GM12878 (cell line): ENCODE results near the gene SFXN5. TPM values are rescaled to one million over a fixed set of nuclear protein-coding genes. Genes with fewer than 3 reads are reported as not detected.

Source experiments
- CEBPB ChIP-seq, 2 experiments: fragments of 150-350 bp in 1 of 2; IDR thresholded peaks; 2 replicates each; pipeline ENCODE4 v1.6.1; 2012 to 2014; ENCODE audit warnings: low read depth in 2 of 2, low read length in 2 of 2, borderline replicate concordance in 1 of 2, inconsistent platforms in 1 of 2
- GATAD2B ChIP-seq: fragments of 450-650 bp; conservative IDR thresholded peaks from 2 replicates; pipeline ENCODE4 v1.6.1; 2017; ENCODE audit warnings: low read depth, mild to moderate bottlenecking, moderate library complexity
- KAT2A ChIP-seq: conservative IDR thresholded peaks from 2 replicates; pipeline ENCODE4 v1.6.1; 2011; ENCODE audit warnings: low read depth, low read length; ENCODE audit not compliant: control insufficient read depth
- NFYB ChIP-seq: IDR thresholded peaks from 2 replicates; pipeline ENCODE4 v1.6.1; 2011; ENCODE audit warnings: low read depth, mild to moderate bottlenecking, low read length, improper control_type of control experiment, moderate library complexity; ENCODE audit not compliant: insufficient read depth
- POLR2AphosphoS2 ChIP-seq: IDR thresholded peaks from 2 replicates; pipeline ENCODE4 v1.6.1; 2011; ENCODE audit warnings: low read depth, mild to moderate bottlenecking, low read length, improper control_type of control experiment, moderate library complexity
- PRDM15 ChIP-seq: fragments of 450-650 bp; formaldehyde crosslinking; IDR thresholded peaks from 2 replicates; pipeline ENCODE4 v1.4.0; 2020; ENCODE audit warnings: mild to moderate bottlenecking, moderate library complexity
- RELB ChIP-seq: fragments of 450-650 bp; IDR thresholded peaks from 2 replicates; pipeline ENCODE4 v1.6.1; 2017; ENCODE audit warnings: low read depth, mild to moderate bottlenecking, moderate library complexity
- ZBED1 ChIP-seq: IDR thresholded peaks from 2 replicates; pipeline ENCODE4 v1.6.1; 2016; ENCODE audit warnings: borderline replicate concordance
- polyA plus RNA-seq, 11 experiments: library from polyadenylated mRNA; depleted of rRNA in 4 of 11; unstranded in 6 of 11; stranded (reverse) in 5 of 11; fragments of >200 nt; fragmentation: Nextera tagmentation in 4 of 11; fragmentation: Illumina TruSeq in 1 of 11; extraction: Ambion mirVana in 4 of 11; extraction: Trizol in 1 of 11; gene quantifications; 1 replicate in 1 of 11; 2 replicates in 10 of 11; pipeline versions ENCODE4 v1.2.1 to v1.2.3, GENCODE V29; 2011 to 2016; ENCODE audit warnings: inconsistent platforms in 2 of 11, missing spikeins in 2 of 11, low read depth in 1 of 11
- total RNA-seq, 4 experiments: library from RNA; depleted of rRNA in 3 of 4; stranded (reverse); fragments of >200 nt in 3 of 4; fragmentation: Illumina TruSeq in 1 of 4; extraction: Trizol in 1 of 4; gene quantifications; 2 replicates each; pipeline versions ENCODE4 v1.2.1 to v1.2.3, GENCODE V29; 2013 to 2021

Gene SFXN5
- total and polyA plus RNA-seq, 10 of the 15 experiments (the other 5 are each of a cell fraction or from before 2014, with no cell fraction given): 3.3 to 15.9 (median 11.2) TPM

- TF ChIP-seq PRDM15 (no peak), RELB (no peak), NFYB (no peak), ZBED1 (no peak), POLR2AphosphoS2 (no peak), GATAD2B (no peak), KAT2A (no peak), CEBPB (IDR thresholded peaks at IDR 0.05; ENCODE audit: borderline replicate concordance in 1 of 2, low read depth in 2 of 2, low read length in 2 of 2) (no peak)
Measured at GRCh38 chr2:73007991-73008765, 63.3 kb downstream of the SFXN5 start (continued).
